GM12864 (cell line): Measurements from ENCODE around the gene CPT1A.

Source experiments
- DNase-seq: peaks from one replicate; pipeline ENCODE4 v3.0.0-alpha.2; 2011; ENCODE audit warnings: low read depth
- H3K4me3 ChIP-seq: 2 replicates; pipeline ENCODE4 v1.5.1; 2011; ENCODE audit warnings: mild to moderate bottlenecking, low read depth, low read length, control low read depth
- CTCF ChIP-seq: IDR thresholded peaks from 2 replicates; pipeline ENCODE4 v1.5.1; 2011; ENCODE audit warnings: low read depth, mild to moderate bottlenecking, moderate library complexity, low read length, control low read depth, inconsistent platforms; ENCODE audit errors: missing control alignments

CPT1A gene

GRCh38 chr11:68750195-68751003 is 91.3 kb downstream of the CPT1A start:
- no peak for DNase-seq
- TF ChIP-seq CTCF, result no peak
- H3K4me3 ChIP-seq, result no peak overlapping the region

GRCh38 chr11:68749229-68750123 is 92.2 kb downstream of the CPT1A start:
- no peak overlapping the region for H3K4me3 ChIP-seq
- TF ChIP-seq CTCF, result no peak
- no peak for DNase-seq

GRCh38 chr11:68748061-68748460 is 93.7 kb downstream of the CPT1A start:
- no peak for TF ChIP-seq CTCF
- no peak for DNase-seq
- H3K4me3 ChIP-seq, result no peak overlapping the region

GRCh38 chr11:68743539-68743938 is 98.2 kb downstream of the CPT1A start:
- no peak for TF ChIP-seq CTCF
- DNase-seq, result no peak
- no peak overlapping the region for H3K4me3 ChIP-seq

GRCh38 chr11:68741463-68741862 is 100.3 kb downstream of the CPT1A start:
- DNase-seq, result no peak
- no peak overlapping the region for H3K4me3 ChIP-seq
- no peak for TF ChIP-seq CTCF

- H3K4me3 ChIP-seq, result no peak overlapping the region
- no peak for DNase-seq
- TF ChIP-seq CTCF, result no peak
Measured at GRCh38 chr11:68735646-68736045, 106.1 kb downstream of the CPT1A start.
